ENCODE data around the gene AFTPH. TPM values are rescaled to one million over a fixed set of nuclear protein-coding genes. Genes with fewer than 3 reads are reported as not detected.

AFTPH gene
- total RNA-seq, 1 experiment from 2014 or later = 13.5 TPM

DNA sequence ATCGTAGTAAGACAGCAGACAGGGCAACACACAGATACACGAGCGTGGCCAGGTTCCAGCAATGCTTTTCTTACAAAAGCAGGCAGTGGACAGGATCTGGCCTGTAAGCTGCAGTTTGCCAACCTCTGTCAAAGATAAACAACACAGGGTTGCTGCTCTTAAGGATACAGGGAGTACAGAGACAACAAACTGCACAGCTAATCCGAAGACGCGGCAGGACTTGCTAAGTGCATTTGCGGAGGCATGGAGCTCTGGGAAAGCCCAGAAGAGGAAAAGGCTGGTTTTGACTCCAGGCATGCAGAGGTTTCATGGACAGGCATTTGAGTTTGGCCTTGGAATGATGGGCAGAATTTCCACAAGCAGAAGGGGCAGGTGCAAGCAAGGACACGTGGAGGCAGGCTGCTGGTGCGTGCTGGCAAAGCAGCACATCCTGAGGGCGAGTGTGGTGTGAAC is 105.2 kb downstream of the AFTPH start:
- WGBS (ENCODE audit: extremely low coverage, insufficient read length, low lambda C conversion rate) = no CpG with 5 or more reads among the region's 10 CpGs
- DNase-seq = no peak

More for the DNA sequence above, 105.2 kb downstream of the AFTPH start:
- Histone ChIP-seq H3K9me3 (ENCODE audit: control insufficient read depth, low read depth, low read length) (no peaks in the 10 kb centered on the region), H2BK12ac (ENCODE audit: insufficient read length, low read depth, low read length) (no peak overlapping the region), H3K18ac (ENCODE audit: insufficient read length, low read depth, low read length) (no peak overlapping the region), H3K79me2 (ENCODE audit: insufficient read depth, low read length) (no peaks in the 10 kb centered on the region), H2BK15ac (ENCODE audit: low read depth, low read length) (no peak overlapping the region), H3T11ph (ENCODE audit: low read length) (no peak overlapping the region), H3K9ac (ENCODE audit: extremely low read depth, insufficient read length, low read length) (no peak overlapping the region), H4K8ac (replicated peaks; ENCODE audit: insufficient read length, low read depth, low read length) (no peak overlapping the region), H3K4ac (ENCODE audit: low read depth, low read length) (no peak overlapping the region), H2AK5ac (ENCODE audit: insufficient read length, low read length) (no peak overlapping the region), H4K91ac (ENCODE audit: insufficient read length, low read depth, low read length) (no peak overlapping the region), H4K5ac (ENCODE audit: insufficient read length, low read depth, low read length) (no peak overlapping the region), H2BK20ac (ENCODE audit: low read depth, low read length, poor library complexity, severe bottlenecking) (no peak overlapping the region), H3K14ac (ENCODE audit: insufficient read depth, low read length) (no peak overlapping the region), H3K56ac (ENCODE audit: insufficient read length, low read depth, low read length) (no peak overlapping the region), H2BK5ac (ENCODE audit: insufficient read length, low read length) (no peak overlapping the region), H3K23ac (ENCODE audit: insufficient read length, low read depth, low read length) (no peak overlapping the region), H3K79me1 (ENCODE audit: insufficient read depth, low read depth, low read length, poor library complexity, severe bottlenecking) (no peaks in the 10 kb centered on the region), H3K4me2 (ENCODE audit: insufficient read depth, insufficient read length, low read length) (no peak overlapping the region), H2BK120ac (ENCODE audit: low read depth, low read length, poor library complexity, severe bottlenecking) (no peak overlapping the region), H3K23me2 (ENCODE audit: insufficient read length, low read depth, low read length, poor library complexity, severe bottlenecking) (no peaks in the 10 kb centered on the region), H3K4me1 (ENCODE audit: insufficient read depth, low read length) (no peaks in the 10 kb centered on the region), H3K27me3 (ENCODE audit: insufficient read depth, low read length) (no peaks in the 10 kb centered on the region), H4K20me1 (ENCODE audit: control insufficient read depth, insufficient read depth, insufficient read length) (no peaks in the 10 kb centered on the region), H3K27ac (ENCODE audit: insufficient read length, low read depth, low read length) (no peak overlapping the region), H2AFZ (ENCODE audit: low read length) (no peak overlapping the region)
- H3K27me3 Mint-ChIP-seq (ENCODE audit: low read depth) = peaks cover 3% of the 10 kb centered on the region
- H3K27ac Mint-ChIP-seq = no peak overlapping the region
- H3K9me3 Mint-ChIP-seq = no peaks in the 10 kb centered on the region
- peaks cover 27 to 43% of the 10 kb centered on the region in 2 experiments for H3K4me1 Mint-ChIP-seq
- H3K36me3 Mint-ChIP-seq (ENCODE audit: insufficient read depth in 1 of 3, low read depth in 3 of 3) = peaks cover 0 to 8% (median 0%) of the 10 kb centered on the region in 3 experiments; a peak in 5 of 7 replicates
- TF ChIP-seq, protein P1, sequence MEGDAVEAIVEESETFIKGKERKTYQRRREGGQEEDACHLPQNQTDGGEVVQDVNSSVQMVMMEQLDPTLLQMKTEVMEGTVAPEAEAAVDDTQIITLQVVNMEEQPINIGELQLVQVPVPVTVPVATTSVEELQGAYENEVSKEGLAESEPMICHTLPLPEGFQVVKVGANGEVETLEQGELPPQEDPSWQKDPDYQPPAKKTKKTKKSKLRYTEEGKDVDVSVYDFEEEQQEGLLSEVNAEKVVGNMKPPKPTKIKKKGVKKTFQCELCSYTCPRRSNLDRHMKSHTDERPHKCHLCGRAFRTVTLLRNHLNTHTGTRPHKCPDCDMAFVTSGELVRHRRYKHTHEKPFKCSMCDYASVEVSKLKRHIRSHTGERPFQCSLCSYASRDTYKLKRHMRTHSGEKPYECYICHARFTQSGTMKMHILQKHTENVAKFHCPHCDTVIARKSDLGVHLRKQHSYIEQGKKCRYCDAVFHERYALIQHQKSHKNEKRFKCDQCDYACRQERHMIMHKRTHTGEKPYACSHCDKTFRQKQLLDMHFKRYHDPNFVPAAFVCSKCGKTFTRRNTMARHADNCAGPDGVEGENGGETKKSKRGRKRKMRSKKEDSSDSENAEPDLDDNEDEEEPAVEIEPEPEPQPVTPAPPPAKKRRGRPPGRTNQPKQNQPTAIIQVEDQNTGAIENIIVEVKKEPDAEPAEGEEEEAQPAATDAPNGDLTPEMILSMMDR (conservative IDR thresholded peaks at IDR 0.05) = no peak
- no peak overlapping the region; a peak in 1 of 5 replicates for H3K4me3 Mint-ChIP-seq

Measured in H9 (cell line).